NCI-H774 (cell line): ENCODE data around the gene SPEG.

ENCODE experiments used
- DNase-seq: peaks from one replicate; lab custom pipeline; 2025; lab: John Stamatoyannopoulos, UW

Gene SPEG

GRCh38 chr2:219443697-219444023, 9.0 kb downstream of the SPEG start:
- DNase-seq: no peak

DNA sequence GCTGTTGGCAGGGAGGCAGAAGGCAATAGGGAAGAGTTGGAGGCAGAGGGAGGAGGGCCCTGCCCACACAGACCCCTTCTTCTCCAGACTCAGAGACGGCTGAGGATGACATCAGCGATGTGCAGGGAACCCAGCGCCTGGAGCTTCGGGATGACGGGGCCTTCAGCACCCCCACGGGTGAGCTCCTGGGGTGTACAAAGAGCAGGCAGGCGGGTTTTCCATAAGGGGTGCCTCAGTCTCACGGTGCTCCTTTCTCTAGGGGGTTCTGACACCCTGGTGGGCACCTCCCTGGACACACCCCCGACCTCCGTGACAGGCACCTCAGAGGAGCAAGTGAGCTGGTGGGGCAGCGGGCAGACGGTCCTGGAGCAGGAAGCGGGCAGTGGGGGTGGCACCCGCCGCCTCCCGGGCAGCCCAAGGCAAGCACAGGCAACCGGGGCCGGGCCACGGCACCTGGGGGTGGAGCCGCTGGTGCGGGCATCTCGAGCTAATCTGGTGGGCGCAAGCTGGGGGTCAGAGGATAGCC, 10.0 kb downstream of the SPEG start:
- DNase-seq: no peak

GRCh38 chr2:219445220-219445640, 10.6 kb downstream of the SPEG start:
- no peak for DNase-seq

GRCh38 chr2:219446101-219446504, 11.5 kb downstream of the SPEG start:
- no peak for DNase-seq

DNA sequence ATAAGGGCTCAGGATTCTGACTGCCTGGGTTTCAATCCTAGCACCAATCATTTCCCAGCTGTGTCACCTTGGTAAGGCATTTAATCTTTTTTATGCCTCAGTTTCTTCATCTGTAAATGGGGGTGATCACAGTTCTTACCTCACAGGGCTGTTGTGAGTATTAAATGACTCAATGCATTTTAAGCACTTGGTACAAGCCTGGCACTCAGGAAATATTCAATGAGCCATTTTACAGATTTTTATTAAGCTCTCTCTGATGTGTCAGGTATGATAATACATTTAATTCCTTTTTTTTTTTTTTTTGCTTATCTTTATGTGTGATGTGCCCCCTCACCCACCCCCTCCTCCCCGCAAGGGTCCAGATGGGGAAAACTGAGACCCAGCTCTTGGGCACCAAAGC, 12.0 kb downstream of the SPEG start:
- no peak for DNase-seq

- no peak for DNase-seq
Measured at GRCh38 chr2:219447242-219448098, 12.8 kb downstream of the SPEG start.

- no peak for DNase-seq
Measured at GRCh38 chr2:219448099-219448775, 13.6 kb downstream of the SPEG start.

- DNase-seq: no peak
Measured at GRCh38 chr2:219448776-219449341, 14.2 kb downstream of the SPEG start.

DNA sequence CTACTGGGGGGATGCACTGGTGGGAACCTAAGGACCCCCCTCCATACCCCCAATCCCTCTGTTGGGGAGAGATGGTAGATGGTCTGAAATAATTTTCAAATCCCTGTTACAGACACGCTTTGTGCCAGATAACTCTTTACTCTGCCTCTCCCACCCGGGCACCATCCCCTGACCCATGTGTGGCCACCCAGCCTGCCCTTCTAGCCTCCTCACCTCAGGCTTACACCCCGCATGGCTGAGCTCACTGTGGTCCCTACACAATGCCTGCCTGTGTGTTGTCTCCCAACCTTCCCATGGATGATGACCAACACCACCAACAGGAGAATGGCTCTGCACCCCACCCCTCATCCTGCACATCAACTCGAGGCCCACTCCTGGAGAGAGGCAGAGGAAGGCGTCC, 15.0 kb downstream of the SPEG start:
- DNase-seq: no peak

- no peak for DNase-seq
Measured at GRCh38 chr2:219451661-219452360, 17.2 kb downstream of the SPEG start.

GRCh38 chr2:219452361-219453317, 18.0 kb downstream of the SPEG start:
- DNase-seq: no peak

DNA sequence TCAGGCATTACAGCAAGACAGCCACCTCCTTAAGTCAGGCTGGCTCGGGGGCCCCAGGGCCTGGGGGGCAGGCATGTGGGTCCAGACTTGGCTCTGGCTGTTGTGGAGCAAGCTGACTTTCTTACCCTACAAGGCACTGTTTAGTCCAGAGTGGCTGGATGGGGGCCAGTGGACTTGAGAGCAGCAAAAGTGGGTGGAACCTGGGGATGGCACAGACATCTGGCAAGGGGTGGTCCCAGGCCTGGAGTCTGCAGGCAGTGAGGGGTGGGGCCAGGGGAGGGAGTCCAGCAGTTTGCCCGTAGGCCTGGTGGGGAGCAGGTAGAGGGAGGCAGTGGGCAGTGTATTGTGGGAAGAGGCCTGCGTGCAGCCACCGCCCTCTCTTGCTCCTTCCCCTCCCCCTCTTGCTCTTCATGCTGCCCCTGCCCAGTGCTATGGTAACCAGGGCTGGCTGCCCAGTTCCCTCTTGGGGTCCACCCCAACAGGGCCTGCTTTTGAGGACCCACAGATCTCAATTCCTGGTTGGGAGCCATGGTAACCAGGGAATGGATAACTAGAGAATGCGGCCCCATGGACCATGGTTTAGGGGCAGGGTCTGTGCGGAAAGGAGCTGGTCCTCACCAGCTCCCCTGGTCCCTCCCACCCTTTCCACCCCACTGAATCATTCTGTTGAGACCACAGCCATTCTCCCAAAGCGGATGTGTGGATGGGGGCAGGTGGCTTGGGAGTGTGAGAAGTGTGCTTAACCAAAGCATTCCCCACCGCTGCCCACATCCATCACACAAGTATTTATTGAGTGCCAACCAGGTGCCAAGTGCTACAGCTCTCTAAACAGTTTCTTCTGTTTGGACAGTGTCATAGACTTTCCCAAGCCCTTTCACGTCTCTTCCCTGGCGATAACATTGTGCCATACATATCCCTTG, 19.3 kb downstream of the SPEG start:
- DNase-seq: peak; percentile 53

DNA sequence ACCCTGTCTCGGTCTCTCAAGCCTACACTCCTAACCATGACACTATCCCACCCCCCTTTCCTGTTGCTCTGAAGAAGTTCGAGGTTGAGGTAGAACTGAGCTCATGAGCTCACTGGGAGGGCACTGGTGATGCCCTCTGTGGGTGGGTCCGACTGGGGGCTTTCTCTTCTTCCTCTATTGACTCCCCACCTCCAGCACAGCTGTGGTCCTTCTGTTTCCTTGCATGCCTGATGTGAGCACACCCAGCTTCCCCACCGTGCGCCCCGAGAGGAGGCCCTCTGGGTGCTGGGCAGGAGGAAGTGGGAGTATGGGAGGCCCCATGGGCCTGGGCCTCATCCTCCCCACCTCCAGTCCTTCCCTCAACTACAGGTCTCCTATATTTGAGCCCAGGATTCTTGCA, 20.9 kb downstream of the SPEG start:
- no peak for DNase-seq

DNA sequence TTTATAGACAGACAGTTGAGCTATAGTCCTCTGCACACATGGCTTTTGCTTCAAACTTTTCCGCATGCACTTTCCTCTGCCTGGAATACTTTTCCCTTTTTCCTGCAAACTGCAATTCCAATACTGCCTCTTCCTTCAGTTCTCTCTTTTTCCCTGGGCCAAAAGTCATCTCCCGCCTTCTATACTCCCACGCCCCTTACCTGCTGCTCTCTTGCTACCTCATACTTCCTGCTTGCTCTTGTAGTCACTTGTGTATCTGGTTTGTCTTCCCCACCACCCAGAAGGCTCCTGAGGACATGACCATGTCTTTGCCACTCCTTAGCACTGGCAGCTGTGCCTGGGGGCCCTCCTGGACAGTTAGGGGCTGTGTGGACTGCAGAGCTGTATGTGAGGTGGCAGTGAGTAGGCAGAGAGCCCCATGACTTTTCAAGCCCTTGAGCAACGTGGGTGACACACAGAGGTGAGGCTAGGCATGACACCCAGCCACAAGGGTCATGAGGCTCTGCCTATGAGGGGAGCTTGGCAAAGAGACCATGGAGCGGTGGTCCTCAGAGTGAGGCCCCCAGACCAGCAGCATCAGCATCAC, 23.2 kb downstream of the SPEG start:
- no peak for DNase-seq

DNA sequence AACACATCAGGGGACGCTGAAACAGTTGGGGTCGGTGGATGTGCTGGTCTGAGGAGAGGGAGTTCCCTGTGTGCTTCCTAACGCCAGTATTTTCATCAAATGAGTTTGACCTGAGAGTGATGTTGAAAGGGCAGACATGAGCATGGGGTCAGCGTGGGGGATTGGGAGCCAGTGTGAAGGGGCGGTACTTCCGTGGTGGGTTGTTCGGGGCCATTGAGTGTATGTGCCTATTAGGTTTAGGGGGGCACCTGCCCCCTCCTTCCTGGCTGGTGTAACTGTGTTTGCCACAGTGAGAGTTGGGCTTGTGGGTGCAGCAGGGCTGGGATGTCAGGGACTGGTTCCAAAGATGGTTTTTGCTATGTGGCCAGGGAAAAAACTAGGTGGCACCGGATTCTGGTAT, 24.4 kb downstream of the SPEG start:
- DNase-seq: no peak

DNA sequence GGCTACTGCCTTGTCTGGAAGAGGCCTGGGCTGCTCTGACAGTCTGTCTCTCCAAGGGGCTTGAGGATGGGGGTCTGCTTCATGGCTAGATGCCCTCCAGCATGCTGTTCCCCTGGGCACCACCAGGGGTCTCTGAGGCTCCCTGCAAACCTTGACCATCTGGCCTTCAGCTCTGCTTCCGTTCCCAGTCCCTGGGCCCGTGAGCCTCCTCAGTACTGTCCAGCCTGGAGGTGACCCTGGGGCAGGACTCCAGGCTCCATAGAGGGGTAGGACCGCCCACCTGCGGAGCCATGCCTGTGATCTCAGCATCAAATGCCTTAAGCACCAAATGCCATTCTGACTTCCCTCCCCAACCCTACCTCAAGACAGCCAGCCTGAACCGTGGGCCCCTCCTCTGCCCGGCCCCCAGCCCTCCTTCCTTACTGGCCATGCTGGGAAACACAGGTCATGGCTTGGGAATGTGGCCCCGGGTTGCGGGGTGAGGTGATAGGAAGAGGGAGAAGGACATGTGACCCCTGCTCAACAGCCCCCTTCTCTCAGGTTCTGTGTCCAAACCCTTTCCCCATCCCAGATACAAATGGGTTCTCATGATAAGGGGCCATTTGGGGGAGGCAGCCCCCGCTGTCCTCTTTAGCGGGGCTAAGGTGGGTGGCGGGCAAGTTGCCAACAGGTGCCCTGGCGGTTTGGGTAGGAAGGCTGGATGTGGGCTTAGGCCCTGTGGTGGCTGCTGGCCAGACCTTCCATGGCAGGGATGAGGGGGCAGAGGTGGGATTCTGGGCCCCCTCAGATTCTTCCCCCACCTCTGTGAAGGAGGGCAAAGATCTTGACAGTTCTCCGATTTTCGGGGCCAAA, 25.0 kb downstream of the SPEG start:
- no peak for DNase-seq

DNA sequence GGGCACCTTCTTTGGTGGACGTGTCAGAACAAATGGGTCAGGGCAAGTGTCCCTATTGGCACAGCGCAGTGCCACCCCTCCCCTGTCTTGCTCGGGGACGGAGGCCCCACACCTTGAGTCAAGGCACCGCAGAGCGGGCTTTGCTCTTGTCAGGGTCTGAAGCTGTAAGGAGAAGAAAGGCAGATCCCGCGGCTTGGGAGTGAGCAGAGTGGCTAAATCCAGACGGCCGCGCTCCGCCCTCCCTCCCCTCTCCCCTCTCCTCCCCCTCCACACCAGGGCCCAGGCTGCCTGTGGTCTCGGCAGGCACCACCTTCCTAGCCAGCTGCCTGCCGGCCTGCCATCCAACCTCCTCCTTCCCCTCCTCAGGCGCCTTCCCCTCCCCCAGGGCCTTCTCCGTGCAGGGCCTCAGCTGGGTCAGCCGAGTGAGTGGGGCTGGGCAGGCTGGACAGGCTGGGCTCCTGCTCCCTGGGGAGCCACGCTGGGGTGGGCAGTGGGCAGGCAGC, 25.8 kb downstream of the SPEG start:
- DNase-seq: no peak

- DNase-seq: no peak
Measured at GRCh38 chr2:219461047-219461514, 26.4 kb downstream of the SPEG start.
